ENCODE data around the gene NTSR1.

NTSR1 gene

DNA sequence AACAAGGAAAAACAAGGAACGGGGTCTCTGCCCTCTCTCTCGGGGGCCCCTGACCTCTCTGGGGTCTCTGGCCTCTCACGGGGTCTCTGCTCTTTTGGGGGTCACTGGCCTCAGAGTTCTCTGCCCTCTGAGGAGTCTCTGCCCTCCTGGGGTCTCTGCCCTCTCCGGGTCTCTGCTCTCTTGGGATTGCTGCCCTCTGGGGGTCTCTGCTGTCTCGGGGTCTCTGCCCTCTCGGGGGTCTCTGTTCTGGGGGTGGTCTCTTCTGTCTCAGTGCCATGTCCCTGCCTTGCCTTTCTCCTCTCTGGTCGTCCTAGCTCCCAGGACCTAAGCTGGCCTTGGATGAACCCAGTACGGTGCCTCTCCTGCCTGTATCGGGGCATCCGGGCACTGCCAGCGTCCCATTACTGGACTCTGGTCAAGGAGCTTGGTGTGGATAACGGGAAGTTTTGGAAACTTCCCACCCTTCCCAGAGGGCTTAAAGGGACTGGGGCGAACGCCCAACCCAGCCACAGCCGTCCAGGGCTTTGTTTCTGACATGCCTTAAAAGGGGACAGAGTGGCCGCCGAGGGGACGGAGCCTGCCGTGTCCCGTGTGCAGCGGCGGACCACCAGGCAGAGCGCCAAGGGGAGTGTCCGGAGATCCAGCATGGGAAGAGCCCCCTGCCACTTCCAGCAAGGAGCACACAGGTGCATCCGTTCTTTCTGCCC lies 62.9 kb downstream of the NTSR1 start:
- DNase-seq (ENCODE audit: extremely low read depth, low read depth) = no peak
- TF ChIP-seq, protein P1, sequence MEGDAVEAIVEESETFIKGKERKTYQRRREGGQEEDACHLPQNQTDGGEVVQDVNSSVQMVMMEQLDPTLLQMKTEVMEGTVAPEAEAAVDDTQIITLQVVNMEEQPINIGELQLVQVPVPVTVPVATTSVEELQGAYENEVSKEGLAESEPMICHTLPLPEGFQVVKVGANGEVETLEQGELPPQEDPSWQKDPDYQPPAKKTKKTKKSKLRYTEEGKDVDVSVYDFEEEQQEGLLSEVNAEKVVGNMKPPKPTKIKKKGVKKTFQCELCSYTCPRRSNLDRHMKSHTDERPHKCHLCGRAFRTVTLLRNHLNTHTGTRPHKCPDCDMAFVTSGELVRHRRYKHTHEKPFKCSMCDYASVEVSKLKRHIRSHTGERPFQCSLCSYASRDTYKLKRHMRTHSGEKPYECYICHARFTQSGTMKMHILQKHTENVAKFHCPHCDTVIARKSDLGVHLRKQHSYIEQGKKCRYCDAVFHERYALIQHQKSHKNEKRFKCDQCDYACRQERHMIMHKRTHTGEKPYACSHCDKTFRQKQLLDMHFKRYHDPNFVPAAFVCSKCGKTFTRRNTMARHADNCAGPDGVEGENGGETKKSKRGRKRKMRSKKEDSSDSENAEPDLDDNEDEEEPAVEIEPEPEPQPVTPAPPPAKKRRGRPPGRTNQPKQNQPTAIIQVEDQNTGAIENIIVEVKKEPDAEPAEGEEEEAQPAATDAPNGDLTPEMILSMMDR (IDR thresholded peaks at IDR 0.05; ENCODE audit: low read depth, low read length) = no peak

- TF ChIP-seq, protein P1 (IDR thresholded peaks at IDR 0.05; ENCODE audit: low read depth, low read length) = no peak
These were observed 63.5 kb downstream of the NTSR1 start for GRCh38 chr20:62772103-62772611.

GRCh38 chr20:62772619-62772989 lies 64.0 kb downstream of the NTSR1 start:
- TF ChIP-seq, protein P1 (IDR thresholded peaks at IDR 0.05; ENCODE audit: low read depth, low read length) = no peak
- DNase-seq (ENCODE audit: extremely low read depth, low read depth) = no peak

More at GRCh38 chr20:62772103-62772611, 63.5 kb downstream of the NTSR1 start:
- no peak for DNase-seq (ENCODE audit: extremely low read depth, low read depth)

- peak; percentile 44 for DNase-seq (ENCODE audit: extremely low read depth, low read depth)
These were observed 64.6 kb downstream of the NTSR1 start for GRCh38 chr20:62772990-62773844.

DNA sequence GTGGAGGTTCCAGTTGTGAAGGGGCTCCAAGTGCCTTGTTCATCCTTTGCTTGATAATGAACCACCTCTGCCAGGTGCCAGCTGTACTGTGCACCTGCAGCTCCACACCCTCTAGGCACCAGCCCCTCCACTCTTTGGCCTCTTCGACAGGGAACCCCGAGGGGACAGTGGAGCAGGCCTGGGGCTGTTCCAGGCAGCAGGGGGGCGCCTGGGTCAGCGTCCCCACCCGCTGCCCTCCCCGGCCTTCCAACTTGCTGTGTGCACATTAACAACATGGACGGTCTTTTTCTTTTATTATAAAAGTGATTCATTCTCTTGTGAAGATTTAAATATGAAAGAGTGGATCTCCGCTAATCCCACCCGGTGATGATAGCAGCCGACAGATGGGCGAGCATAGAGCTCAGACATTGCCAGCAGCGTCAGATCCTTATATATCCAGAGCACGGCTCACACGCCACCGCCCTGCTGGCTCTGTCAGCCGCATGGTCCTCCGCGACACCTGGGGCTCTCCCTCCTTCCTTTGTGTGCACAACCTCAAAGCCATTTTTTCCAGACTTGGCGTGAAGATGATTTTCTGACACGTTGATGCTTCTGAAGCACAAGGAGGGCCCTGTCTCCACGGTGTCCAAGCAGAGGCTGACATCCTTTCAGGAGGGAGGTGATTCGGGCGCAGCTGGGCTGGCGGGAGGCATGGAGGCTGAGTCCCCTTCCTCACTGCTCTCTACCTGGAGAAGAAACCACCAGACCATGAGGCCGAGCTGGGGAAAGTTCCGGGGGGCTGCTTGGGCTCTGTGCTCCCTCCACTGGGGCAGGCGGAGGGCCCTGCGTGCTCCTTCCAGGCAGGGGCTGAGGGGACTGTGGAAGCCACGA lies 65.4 kb downstream of the NTSR1 start:
- TF ChIP-seq, protein P1 (IDR thresholded peaks at IDR 0.05; ENCODE audit: low read depth, low read length) = no peak
- no peak for DNase-seq (ENCODE audit: extremely low read depth, low read depth)

More at GRCh38 chr20:62772990-62773844, 64.6 kb downstream of the NTSR1 start:
- TF ChIP-seq, protein P1 (IDR thresholded peaks at IDR 0.05; ENCODE audit: low read depth, low read length) = no peak

GRCh38 chr20:62774762-62775161 lies 66.1 kb downstream of the NTSR1 start:
- DNase-seq (ENCODE audit: extremely low read depth, low read depth) = no peak
- TF ChIP-seq, protein P1 (IDR thresholded peaks at IDR 0.05; ENCODE audit: low read depth, low read length) = no peak

Data from AG09319 (cell line).